Fibroblast of skin of right biceps (primary cell): ENCODE data around the gene STK32C.
"Not testable (repeated sequence)": the region's sequence is repeated elsewhere in the genome, so short reads cannot be mapped to it uniquely, and the experiment has no call there.

Experiments used
- DNase-seq: peaks from one replicate; pipeline ENCODE4 v3.0.0-alpha.2; 2013

The STK32C gene

GRCh38 chr10:132279873-132280645 lies 27.7 kb downstream of the STK32C start:
- no peak for DNase-seq

GRCh38 chr10:132277311-132277741 lies 30.4 kb downstream of the STK32C start:
- DNase-seq: no peak

GRCh38 chr10:132276706-132277105 lies 31.0 kb downstream of the STK32C start:
- no peak for DNase-seq

GRCh38 chr10:132276179-132276675 lies 31.5 kb downstream of the STK32C start:
- DNase-seq: no peak

- no peak for DNase-seq
Observed at GRCh38 chr10:132275426-132276178, 32.1 kb downstream of the STK32C start.

GRCh38 chr10:132274986-132275385 lies 32.8 kb downstream of the STK32C start:
- no peak for DNase-seq

- DNase-seq: no peak
Observed at GRCh38 chr10:132274581-132274980, 33.2 kb downstream of the STK32C start.

- DNase-seq: no peak
Observed at GRCh38 chr10:132273966-132274365, 33.8 kb downstream of the STK32C start.

- DNase-seq: no peak
Observed at GRCh38 chr10:132273304-132273944, 34.3 kb downstream of the STK32C start.

- DNase-seq: peak; percentile 6
Observed at GRCh38 chr10:132272231-132272971, 35.3 kb downstream of the STK32C start.

GRCh38 chr10:132271458-132272230 lies 36.1 kb downstream of the STK32C start:
- no peak for DNase-seq

GRCh38 chr10:132270721-132271457 lies 36.9 kb downstream of the STK32C start:
- no peak for DNase-seq

GRCh38 chr10:132270256-132270655 lies 37.5 kb downstream of the STK32C start:
- DNase-seq: no peak

GRCh38 chr10:132269266-132270230 lies 38.2 kb downstream of the STK32C start:
- DNase-seq: no peak

GRCh38 chr10:132267916-132268315 lies 39.8 kb downstream of the STK32C start:
- not testable (repeated sequence) for DNase-seq

GRCh38 chr10:132266594-132267161 lies 41.1 kb downstream of the STK32C start:
- no peak for DNase-seq

- DNase-seq: no peak
Observed at GRCh38 chr10:132265890-132266496, 41.8 kb downstream of the STK32C start.

GRCh38 chr10:132264966-132265889 lies 42.5 kb downstream of the STK32C start:
- DNase-seq: no peak
